ENCODE measurements around the gene INSR. TPM values are rescaled to one million over a fixed set of nuclear protein-coding genes. Genes with fewer than 3 reads are reported as not detected.

Gene INSR
- total and polyA plus RNA-seq, 2 experiments from 2014 or later = 6.2 to 11.7 TPM

- in situ Hi-C loops (cut with MboI) = loop anchor here (25.0 kb wide), 1 partner anchor 217 kb away; the partner anchor contains the start of gene ARHGEF18
- DNase-seq = no peak
- no peak overlapping the region for H2AFZ ChIP-seq
Measured at GRCh38 chr19:7120499-7120898, 173.7 kb downstream of the INSR start.

GRCh38 chr19:7119582-7119981 lies 174.6 kb downstream of the INSR start:
- Histone ChIP-seq H3K36me3 (ENCODE audit: low read depth) (no peaks in the 10 kb centered on the region; the same call in 1 of the 2 replicates), H3K9me2 (ENCODE audit: insufficient read depth) (no peaks in the 10 kb centered on the region), H3K79me2 (ENCODE audit: insufficient read depth) (no peaks in the 10 kb centered on the region), H3K4me2 (ENCODE audit: unreplicated experiment) (no peak overlapping the region), H4K20me1 (ENCODE audit: insufficient read depth) (no peaks in the 10 kb centered on the region), H3K9ac (no peak overlapping the region), H3K4me3 (no peak overlapping the region), H3K27me3 (replicated peaks; ENCODE audit: insufficient read depth) (no peaks in the 10 kb centered on the region), H2AFZ (no peak overlapping the region), H3K27ac (no peak overlapping the region), H3K4me1 (ENCODE audit: insufficient read depth) (no peaks in the 10 kb centered on the region), H3F3A (ENCODE audit: insufficient read depth) (no peaks in the 10 kb centered on the region), H3K9me3 (ENCODE audit: low read depth) (no peaks in the 10 kb centered on the region)
- in situ Hi-C loops (cut with MboI) = loop anchor here (25.0 kb wide), 1 partner anchor 218 kb away; the partner anchor contains the start of gene ARHGEF18
- 90 to 94% methylated on average over 10 to 14 of the region's 14 CpGs for WGBS, 2 experiments (ENCODE audit: low coverage in 1 of 2, low lambda C conversion rate in 2 of 2, missing lambda C conversion rate in 2 of 2)
- TF ChIP-seq EZH2phosphoT487 (IDR thresholded peaks at IDR 0.05; ENCODE audit: insufficient read depth, low read depth) (no peak), EZH2 (IDR thresholded peaks at IDR 0.05; ENCODE audit: insufficient read depth, poor library complexity, severe bottlenecking) (no peak)
- DNase-seq = no peak

More at GRCh38 chr19:7120499-7120898, 173.7 kb downstream of the INSR start:
- TF ChIP-seq EZH2phosphoT487 (IDR thresholded peaks at IDR 0.05; ENCODE audit: insufficient read depth, low read depth) = no peak
- Histone ChIP-seq H3K27ac (no peak overlapping the region), H3F3A (ENCODE audit: insufficient read depth) (no peaks in the 10 kb centered on the region), H3K4me3 (no peak overlapping the region), H3K9ac (no peak overlapping the region), H3K4me1 (ENCODE audit: insufficient read depth) (no peaks in the 10 kb centered on the region), H4K20me1 (ENCODE audit: insufficient read depth) (no peaks in the 10 kb centered on the region), H3K9me3 (ENCODE audit: low read depth) (no peaks in the 10 kb centered on the region), H3K36me3 (ENCODE audit: low read depth) (peaks cover 2% of the 10 kb centered on the region; the same call in 1 of the 2 replicates), H3K4me2 (ENCODE audit: unreplicated experiment) (no peak overlapping the region), H3K79me2 (ENCODE audit: insufficient read depth) (no peaks in the 10 kb centered on the region), H3K27me3 (replicated peaks; ENCODE audit: insufficient read depth) (no peaks in the 10 kb centered on the region), H3K9me2 (ENCODE audit: insufficient read depth) (no peaks in the 10 kb centered on the region)
- 89 to 92% methylated on average over 10 of the region's 10 CpGs for WGBS, 2 experiments (ENCODE audit: low coverage in 1 of 2, low lambda C conversion rate in 2 of 2, missing lambda C conversion rate in 2 of 2)

- Histone ChIP-seq H3K27ac (no peak overlapping the region), H3K27me3 (replicated peaks; ENCODE audit: insufficient read depth) (no peaks in the 10 kb centered on the region), H2AFZ (no peak overlapping the region), H3K79me2 (ENCODE audit: insufficient read depth) (no peaks in the 10 kb centered on the region), H3K9me2 (ENCODE audit: insufficient read depth) (no peaks in the 10 kb centered on the region), H3F3A (ENCODE audit: insufficient read depth) (no peaks in the 10 kb centered on the region), H4K20me1 (ENCODE audit: insufficient read depth) (no peaks in the 10 kb centered on the region), H3K36me3 (ENCODE audit: low read depth) (no peaks in the 10 kb centered on the region; the same call in 1 of the 2 replicates), H3K4me1 (ENCODE audit: insufficient read depth) (no peaks in the 10 kb centered on the region), H3K9me3 (ENCODE audit: low read depth) (no peaks in the 10 kb centered on the region), H3K9ac (no peak overlapping the region), H3K4me3 (no peak overlapping the region), H3K4me2 (ENCODE audit: unreplicated experiment) (no peak overlapping the region)
- no peak for TF ChIP-seq EZH2phosphoT487 (IDR thresholded peaks at IDR 0.05; ENCODE audit: insufficient read depth, low read depth)
- TF ChIP-seq EZH2 (IDR thresholded peaks at IDR 0.05; ENCODE audit: insufficient read depth, poor library complexity, severe bottlenecking) = no peak
- no peak for DNase-seq
- in situ Hi-C loops (cut with MboI) = loop anchor here (25.0 kb wide), 1 partner anchor 220 kb away; the partner anchor contains the start of gene ARHGEF18
- WGBS, 2 experiments (ENCODE audit: low coverage in 1 of 2, low lambda C conversion rate in 2 of 2, missing lambda C conversion rate in 2 of 2) = 93% methylated on average over 11 of the region's 11 CpGs
Measured at GRCh38 chr19:7117248-7117647, 177.0 kb downstream of the INSR start.

GRCh38 chr19:7115721-7116120 lies 178.5 kb downstream of the INSR start:
- Histone ChIP-seq H3K27me3 (replicated peaks; ENCODE audit: insufficient read depth) (no peaks in the 10 kb centered on the region), H4K20me1 (ENCODE audit: insufficient read depth) (no peaks in the 10 kb centered on the region), H3K36me3 (ENCODE audit: low read depth) (no peaks in the 10 kb centered on the region; the same call in 1 of the 2 replicates), H3K9ac (no peak overlapping the region), H3K4me3 (no peak overlapping the region), H3K9me2 (ENCODE audit: insufficient read depth) (no peaks in the 10 kb centered on the region), H3K4me1 (ENCODE audit: insufficient read depth) (no peaks in the 10 kb centered on the region), H3K27ac (no peak overlapping the region), H3F3A (ENCODE audit: insufficient read depth) (no peaks in the 10 kb centered on the region), H3K4me2 (ENCODE audit: unreplicated experiment) (no peak overlapping the region), H3K9me3 (ENCODE audit: low read depth) (no peaks in the 10 kb centered on the region), H3K79me2 (ENCODE audit: insufficient read depth) (no peaks in the 10 kb centered on the region), H2AFZ (no peak overlapping the region)
- TF ChIP-seq EZH2 (IDR thresholded peaks at IDR 0.05; ENCODE audit: insufficient read depth, poor library complexity, severe bottlenecking) (no peak), EZH2phosphoT487 (IDR thresholded peaks at IDR 0.05; ENCODE audit: insufficient read depth, low read depth) (no peak)
- in situ Hi-C loops (cut with MboI) = loop anchor here (25.0 kb wide), 1 partner anchor 222 kb away; the partner anchor contains the start of gene ARHGEF18
- DNase-seq = no peak
- WGBS, 2 experiments (ENCODE audit: low coverage in 1 of 2, low lambda C conversion rate in 2 of 2, missing lambda C conversion rate in 2 of 2) = 85 to 86% methylated on average over 6 of the region's 6 CpGs
